Erythroblast (primary cell): ENCODE data around the gene ABHD16A.

Source experiments
- DNase-seq, 2 experiments: peaks; one replicate each; lab custom pipeline; 2025; lab: John Stamatoyannopoulos, UW
- GATA1 ChIP-seq: IDR thresholded peaks from 2 replicates; pipeline ENCODE4 v1.6.1; 2011; ENCODE audit warnings: low read depth, mild to moderate bottlenecking, control low read depth, low read length, moderate library complexity
- POLR2A ChIP-seq: IDR thresholded peaks from 2 replicates; pipeline ENCODE4 v1.6.1; 2011; ENCODE audit warnings: mild to moderate bottlenecking, low read length

ABHD16A gene

DNA sequence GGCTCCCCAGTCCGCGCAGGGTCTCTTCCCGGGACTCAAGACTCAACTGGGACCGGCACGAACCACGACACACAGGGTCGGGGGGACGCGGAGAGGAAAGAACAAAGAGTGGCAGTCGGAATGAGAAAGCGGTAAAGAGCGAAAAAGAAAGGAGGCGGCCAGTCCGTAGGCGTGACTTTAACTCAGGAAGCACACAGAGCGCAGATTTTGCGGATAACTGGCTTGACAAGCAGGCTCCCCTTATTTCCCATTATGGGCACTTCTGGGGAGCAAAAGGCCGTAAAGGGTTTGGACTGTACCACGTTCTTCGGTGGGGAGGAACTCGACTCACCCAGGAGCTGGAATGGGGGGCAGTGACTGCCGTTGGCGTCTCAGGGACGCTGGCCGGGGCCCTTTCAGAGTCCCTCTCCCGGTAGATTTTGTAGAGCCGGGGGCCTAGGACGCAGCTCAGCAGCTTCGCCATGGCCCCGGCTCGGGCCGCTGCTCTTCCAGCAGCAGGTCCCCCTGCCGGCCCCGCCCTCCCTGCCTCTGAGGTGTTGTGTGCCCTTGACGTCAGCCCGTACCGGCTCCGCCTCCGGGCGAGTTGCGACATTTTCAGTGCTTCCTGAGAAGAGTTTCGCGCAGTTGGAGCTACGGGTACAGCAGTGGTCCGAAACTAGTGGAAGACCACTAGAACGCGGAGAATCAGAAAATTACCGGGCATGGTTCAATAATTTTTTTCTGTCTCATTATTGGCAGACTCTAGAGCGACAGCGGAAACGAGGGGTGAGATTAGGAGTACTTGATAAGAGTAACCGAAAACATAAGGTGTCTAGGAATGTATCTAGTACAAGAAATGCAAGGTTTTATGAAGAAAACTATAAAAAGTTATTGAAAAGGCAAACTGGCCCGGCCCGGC, at the start of gene ABHD16A:
Gene ABHD16A, minus strand, starts transcription at position 506 of the 898 bp plus-strand sequence. Its CDS starts 43 bp downstream, at position 463.
- DNase-seq, result peak; percentile 99
- TF ChIP-seq GATA1 (no peak), POLR2A (peak; percentile 96)

DNA sequence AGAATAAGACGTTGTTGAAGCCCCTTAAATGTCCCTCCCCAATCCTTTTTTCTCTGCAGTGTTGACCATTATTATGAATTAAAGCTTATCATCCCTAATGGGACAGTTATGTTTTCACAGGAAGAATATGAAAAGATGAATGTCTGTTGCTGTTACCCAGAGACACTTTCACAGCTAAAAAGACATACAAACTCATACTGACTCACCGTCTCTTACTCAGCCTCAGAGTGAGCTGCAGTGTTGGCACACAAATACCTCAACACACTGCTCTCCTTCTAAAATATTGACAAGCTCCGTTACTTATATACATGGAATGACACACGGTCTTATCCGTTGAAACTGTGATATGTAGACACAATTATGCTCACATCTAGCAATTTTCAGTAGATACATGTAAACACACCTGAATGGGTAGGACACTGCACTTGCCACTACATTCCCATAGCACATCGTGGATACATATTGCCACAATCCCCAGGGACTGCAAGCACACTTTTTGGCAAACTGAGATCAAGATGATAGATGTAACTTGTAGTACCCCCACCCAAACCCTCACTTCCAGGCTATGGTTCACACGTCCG, 49.7 kb upstream of the ABHD16A start:
- DNase-seq, result no peak

DNA sequence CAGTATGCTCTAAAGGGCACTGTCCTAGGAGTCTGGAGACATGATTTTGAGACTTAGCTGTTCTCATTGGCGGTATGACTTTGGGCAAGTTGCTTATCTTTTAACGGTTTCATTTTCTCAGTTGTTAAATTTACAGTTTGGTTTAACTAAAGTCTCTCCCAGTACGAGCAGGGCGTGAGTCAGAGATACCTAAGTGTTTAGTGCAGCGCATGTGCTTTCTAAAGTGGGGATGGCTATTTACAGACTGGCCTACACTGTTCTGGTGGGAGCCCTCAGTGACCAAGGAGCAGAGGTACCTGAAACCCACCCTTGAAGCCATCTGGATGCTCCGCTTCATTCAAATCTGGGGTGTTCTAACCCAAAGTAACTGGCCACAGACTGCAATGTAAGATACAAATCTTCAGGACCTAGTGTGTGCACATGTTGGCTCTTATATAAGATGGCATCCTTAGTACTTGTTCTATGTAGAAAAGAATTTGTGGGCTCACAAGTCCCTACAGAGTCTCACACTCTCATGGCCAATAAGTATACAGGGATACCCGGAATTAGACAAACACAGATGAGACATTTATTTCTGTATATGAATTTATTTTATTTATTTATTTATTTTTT, 47.4 kb upstream of the ABHD16A start:
- no peak for TF ChIP-seq GATA1
- no peak for TF ChIP-seq POLR2A
- no peak for DNase-seq

More for the DNA sequence above, 49.7 kb upstream of the ABHD16A start:
- TF ChIP-seq GATA1 (no peak), POLR2A (no peak)

DNA sequence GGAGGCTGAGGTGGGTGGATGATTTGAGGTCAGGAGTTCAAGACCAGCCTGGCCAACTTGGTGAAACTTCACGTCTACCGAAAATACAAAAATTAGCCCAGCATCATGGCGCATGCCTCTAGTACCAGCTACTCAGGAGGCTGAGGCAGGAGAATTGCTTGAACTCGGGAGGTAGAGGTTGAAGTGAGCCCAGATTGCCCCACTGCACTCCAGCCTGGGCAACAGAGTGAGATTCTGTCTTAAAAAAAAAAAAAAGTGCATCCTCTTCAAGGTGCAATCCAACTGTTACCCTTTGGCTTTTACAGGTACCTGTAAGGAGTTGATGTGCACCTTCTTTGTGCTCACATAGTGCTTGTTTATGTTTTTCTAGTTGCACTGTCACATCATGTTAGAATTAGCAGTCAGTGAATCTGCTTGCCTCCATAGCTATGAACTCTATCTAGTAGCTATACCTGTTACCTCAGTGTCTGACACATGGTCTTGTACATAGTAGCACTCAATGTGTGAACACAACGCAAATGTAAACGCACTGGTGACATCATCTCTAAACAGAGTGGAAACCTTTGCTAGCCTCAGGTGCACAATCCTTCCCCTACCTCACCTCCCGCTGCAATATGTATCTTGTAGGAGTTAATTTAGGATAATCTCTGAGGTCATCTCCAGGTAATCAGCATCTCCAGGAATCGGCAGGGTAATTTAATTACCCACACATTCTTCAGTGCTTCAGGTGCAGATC, 46.3 kb upstream of the ABHD16A start:
- DNase-seq, result no peak
- no peak for TF ChIP-seq GATA1
- no peak for TF ChIP-seq POLR2A

DNA sequence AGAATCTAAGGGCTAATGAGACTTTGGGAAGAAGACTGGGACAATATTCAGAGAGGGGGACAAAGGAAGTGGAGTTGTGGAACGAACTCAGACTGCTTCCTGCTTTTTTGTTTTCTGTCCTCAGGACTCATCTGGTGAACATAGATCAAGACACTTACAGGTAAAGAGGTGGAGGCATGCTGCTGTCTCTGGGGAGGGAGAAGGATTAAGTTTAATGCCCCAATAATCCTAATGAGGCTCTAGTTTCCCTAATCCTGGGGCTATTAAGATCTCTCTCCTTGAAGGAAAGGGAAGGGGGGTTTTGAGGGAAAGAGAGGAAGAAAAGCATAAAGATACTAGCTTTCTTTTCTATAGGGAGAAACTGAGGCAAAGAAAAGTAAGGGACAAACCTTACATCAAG, 41.3 kb upstream of the ABHD16A start:
- no peak for DNase-seq
- TF ChIP-seq POLR2A, result no peak
- no peak for TF ChIP-seq GATA1

DNA sequence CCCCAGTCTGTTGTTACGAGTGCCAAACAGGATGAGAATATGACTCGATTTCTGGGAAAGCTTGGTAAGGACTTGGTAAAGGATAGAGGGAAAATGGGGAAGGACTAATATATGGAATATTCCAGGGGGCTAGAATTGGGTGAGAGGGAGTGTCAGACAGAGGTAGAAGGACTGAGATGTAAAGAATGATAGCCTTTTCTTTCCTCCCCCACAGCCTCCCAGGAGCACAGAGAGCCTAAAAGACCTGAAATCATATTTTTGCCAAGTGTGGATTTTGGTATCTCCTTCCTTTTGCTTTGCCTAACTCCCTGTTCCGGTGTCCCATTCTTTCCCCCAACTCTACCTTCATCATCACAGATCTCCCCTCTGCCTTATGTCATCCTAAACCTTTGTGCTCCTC, 39.8 kb upstream of the ABHD16A start:
- TF ChIP-seq GATA1 (no peak), POLR2A (no peak)
- DNase-seq, result no peak

DNA sequence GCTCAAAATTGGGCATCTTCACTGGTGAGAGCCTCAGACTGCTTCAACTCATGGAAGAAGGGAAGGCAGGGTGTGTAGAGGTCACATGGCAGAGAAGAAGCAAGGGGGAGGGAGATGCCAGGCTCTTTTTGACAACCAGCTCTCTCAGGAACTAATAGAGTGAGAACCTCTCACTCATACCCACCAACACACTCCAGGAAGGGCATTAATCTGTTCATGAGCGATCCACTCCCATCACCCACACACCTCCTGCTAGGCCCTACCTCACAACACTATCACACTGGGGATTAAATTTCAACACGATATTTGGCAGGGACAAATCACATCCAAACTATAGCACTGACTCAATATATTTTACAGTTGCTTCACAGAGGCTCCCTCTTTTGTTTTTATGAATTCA, 38.7 kb upstream of the ABHD16A start:
- no peak for TF ChIP-seq POLR2A
- TF ChIP-seq GATA1, result no peak
- DNase-seq, result no peak

DNA sequence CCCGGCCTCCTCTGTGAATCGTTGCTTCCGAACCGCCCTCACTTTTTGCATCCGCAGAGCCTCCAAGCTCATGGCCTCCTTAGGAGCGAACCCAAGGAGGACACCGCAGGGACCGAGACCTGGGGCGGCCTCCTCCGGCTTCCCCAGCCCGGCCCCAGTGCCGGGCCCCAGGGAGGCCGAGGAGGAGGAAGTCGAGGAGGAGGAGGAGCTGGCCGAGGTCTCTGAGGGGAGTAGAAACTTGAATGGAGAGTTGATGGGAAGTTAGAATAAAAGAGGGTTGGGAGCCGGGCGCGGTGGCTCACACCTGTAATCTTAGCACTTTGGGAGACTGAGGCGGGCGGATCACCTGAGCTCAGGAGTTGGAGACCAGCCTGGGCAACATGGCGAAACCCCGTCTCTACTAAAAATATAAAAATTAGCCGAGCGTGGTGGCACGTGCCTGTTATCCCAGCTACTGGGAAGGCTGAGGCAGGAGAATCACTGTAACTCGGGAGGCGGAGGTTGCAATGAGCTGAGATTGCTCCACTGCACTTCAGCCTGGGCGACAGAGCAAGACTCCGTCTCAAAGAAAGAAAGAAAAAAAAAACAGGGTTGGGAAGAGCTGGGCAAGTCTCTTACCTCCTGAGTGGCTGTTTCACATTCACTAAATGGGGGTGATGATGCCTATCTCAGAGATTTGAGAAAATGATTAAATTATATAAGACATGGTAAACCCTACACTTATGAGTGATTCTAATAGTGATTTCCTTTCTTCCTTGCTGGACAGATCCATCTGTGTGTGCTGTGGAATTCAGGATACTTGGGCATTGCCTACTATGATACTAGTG, 37.5 kb upstream of the ABHD16A start:
- TF ChIP-seq GATA1 (no peak), POLR2A (no peak)
- DNase-seq, result no peak

DNA sequence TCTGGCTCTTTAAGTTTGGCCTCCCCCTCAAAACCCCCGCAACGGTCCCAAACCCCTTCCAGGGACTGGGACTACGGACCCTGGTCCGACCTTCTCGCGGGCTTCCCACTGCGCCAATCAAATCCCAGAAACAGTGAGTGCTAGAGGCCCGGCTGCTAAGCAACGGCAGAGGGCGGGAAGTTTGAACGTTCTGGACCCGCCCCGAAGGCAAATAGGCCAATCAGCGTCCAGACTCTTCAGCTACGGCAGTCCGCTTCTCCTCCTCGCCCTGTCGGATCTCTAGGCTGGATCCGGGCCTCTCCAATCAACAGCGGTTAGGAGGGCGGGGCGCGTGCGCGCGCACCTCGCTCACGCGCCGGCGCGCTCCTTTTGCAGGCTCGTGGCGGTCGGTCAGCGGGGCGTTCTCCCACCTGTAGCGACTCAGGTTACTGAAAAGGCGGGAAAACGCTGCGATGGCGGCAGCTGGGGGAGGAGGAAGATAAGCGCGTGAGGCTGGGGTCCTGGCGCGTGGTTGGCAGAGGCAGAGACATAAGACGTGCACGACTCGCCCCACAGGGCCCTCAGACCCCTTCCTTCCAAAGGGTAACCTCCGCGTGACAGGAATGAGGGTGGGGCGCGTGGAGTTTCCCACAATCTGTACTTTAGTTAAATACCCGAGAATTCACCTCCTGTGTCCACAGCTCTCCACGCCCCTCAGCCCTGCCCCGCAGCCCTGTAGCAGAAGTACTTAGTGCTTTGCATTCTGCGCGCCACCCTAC, 36.7 kb upstream of the ABHD16A start, which contains the start of gene MSH5:
Gene MSH5, plus strand, starts transcription at position 367 of the 758 bp plus-strand sequence. CDS start 462 bp downstream, outside the sequence.
- TF ChIP-seq POLR2A (peak; percentile 93), GATA1 (no peak)
- peak; percentile 99 for DNase-seq

DNA sequence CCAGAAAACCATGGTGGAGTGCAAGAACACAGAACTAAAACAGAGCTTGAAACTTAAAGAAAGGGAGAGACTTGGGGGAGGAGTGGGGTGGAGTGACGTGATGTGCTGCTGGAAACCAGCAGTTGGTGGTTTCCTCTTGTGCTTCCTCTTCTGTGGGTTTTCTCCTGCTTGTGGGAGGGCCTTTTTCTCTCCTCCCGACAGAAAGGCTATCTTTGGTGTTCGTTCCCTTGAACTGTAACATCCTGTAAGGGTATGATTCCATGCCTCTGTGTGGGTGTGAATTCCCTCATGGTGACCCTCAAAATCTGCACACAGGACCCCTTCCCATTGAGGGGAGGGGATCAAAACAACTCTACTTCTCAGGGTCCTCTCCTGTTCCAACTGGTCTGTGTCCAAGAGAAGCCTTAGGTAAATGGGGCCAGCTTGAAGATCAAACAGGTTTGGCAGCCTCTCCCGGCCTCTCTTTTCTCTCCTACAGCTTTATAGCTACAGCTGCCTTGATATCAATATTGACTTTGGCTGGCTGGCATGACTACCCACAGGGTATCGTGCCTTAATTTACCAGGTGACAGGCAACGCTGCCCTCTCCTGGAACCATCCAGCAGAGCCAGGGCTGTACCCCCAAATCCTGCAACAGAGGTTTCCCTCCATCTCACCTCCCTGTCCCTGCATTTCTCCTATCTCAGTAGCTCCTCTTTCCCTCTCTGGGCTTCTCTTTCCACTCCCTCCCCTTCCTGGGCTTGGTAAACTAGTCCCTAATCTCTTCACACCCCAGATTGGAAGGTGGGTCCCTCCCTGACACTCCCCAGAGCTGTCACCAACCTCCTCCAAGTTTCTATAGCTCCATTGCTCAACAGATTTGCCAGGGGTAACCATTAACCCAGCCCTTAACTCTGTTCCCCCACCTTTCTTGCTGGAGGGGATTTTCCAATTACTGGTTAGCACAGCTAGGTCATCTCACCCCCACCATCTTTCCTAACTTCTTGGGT, 35.2 kb upstream of the ABHD16A start:
- peak; percentile 67 to 71 for DNase-seq
- TF ChIP-seq GATA1 (no peak), POLR2A (peak; percentile 77)

DNA sequence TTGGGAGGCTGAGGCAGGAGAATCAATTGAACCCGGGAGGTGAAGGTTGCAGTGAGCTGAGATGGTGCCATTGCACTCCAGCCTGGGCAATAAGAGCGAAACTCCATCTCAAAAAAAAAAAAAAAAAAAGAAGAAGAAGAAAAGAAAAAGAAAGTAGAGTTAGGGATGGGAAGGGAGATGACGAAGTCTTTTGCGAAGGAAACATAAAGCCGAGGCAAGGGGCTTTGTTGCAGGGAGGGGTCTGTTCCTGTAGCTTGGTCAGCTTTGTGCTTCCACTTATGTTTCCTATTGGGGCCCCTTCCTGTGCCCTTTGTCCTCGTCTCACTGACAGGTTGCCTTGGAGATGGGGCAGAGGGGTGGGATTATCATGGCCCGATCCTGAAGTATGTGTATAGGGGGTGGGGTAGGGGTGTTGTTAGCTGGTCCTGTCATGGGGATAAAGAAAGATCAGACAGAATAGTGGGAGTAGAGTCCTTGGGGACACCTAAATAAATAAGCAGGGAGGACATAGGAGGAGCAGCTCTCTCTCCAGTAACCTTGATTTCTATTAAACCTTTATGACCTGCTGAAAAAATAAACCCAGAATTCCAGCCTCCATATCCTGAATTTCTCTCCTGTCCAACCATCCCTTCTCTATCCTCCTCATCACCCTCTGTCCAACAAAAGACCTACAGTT, 34.3 kb upstream of the ABHD16A start:
- no peak for DNase-seq

More for the DNA sequence above, 34.3 kb upstream of the ABHD16A start:
- TF ChIP-seq POLR2A (no peak), GATA1 (no peak)
